Hepatocyte (in vitro differentiated cells): ENCODE measurements around the gene TMEM184B. TPM values are rescaled to one million over a fixed set of nuclear protein-coding genes. Genes with fewer than 3 reads are reported as not detected.

Source experiments
- DNase-seq: peaks from one replicate; pipeline ENCODE4 v3.0.0-alpha.2; 2016; ENCODE audit warnings: low spot score
- H2AFZ ChIP-seq: fragments of 200-600 bp; sonication (generic); 2 replicates; pipeline ENCODE4 v1.6.0; 2016; ENCODE audit warnings: antibody characterized with exemption, mild to moderate bottlenecking
- H3K27ac ChIP-seq: fragments of 200-600 bp; sonication (generic); 2 replicates; pipeline ENCODE4 v1.5.1; 2016; ENCODE audit warnings: mild to moderate bottlenecking
- H3K27me3 ChIP-seq: fragments of 200-600 bp; sonication (generic); 2 replicates; pipeline ENCODE4 v1.6.1; 2016
- H3K36me3 ChIP-seq: fragments of 200-600 bp; sonication (generic); replicated peaks from 2 replicates; pipeline ENCODE4 v1.5.1; 2016; ENCODE audit warnings: low read depth; ENCODE audit not compliant: insufficient read depth
- H3K4me1 ChIP-seq: fragments of 200-600 bp; sonication (generic); 2 replicates; pipeline ENCODE4 v1.5.1; 2016; ENCODE audit warnings: mild to moderate bottlenecking, moderate library complexity; ENCODE audit not compliant: insufficient read depth
- H3K4me2 ChIP-seq: fragments of 200-600 bp; sonication (generic); 2 replicates; pipeline ENCODE4 v1.6.0; 2016
- H3K4me3 ChIP-seq: fragments of 200-600 bp; sonication (generic); 2 replicates; pipeline ENCODE4 v1.5.1; 2016; ENCODE audit warnings: mild to moderate bottlenecking
- H3K79me2 ChIP-seq: fragments of 200-600 bp; sonication (generic); 2 replicates; pipeline ENCODE4 v1.6.0; 2017; ENCODE audit warnings: mild to moderate bottlenecking
- H3K9me2 ChIP-seq: fragments of 200-600 bp; sonication (generic); replicated peaks from 2 replicates; pipeline ENCODE4 v1.6.0; 2017; ENCODE audit warnings: mild to moderate bottlenecking; ENCODE audit not compliant: insufficient read depth
- H3K9me3 ChIP-seq: fragments of 200-600 bp; sonication (generic); 2 replicates; pipeline ENCODE4 v1.5.1; 2016; ENCODE audit warnings: low read depth, mild to moderate bottlenecking
- H4K20me1 ChIP-seq: fragments of 200-600 bp; sonication (generic); 2 replicates; pipeline ENCODE4 v1.6.0; 2016; ENCODE audit warnings: mild to moderate bottlenecking; ENCODE audit not compliant: insufficient read depth, poor library complexity, severe bottlenecking
- CTCF ChIP-seq: fragments of 200-600 bp; sonication (generic); IDR thresholded peaks from 2 replicates; pipeline ENCODE4 v1.5.1; 2016; ENCODE audit warnings: antibody characterized with exemption, mild to moderate bottlenecking; ENCODE audit not compliant: poor library complexity
- EZH2 ChIP-seq: fragments of 200-600 bp; sonication (generic); IDR thresholded peaks from 2 replicates; pipeline ENCODE4 v1.6.1; 2016; ENCODE audit warnings: antibody characterized with exemption, mild to moderate bottlenecking, borderline replicate concordance
- EZH2phosphoT487 ChIP-seq: fragments of 200-600 bp; sonication (generic); IDR thresholded peaks from one replicate; pipeline ENCODE4 v1.6.1; 2018; ENCODE audit warnings: antibody characterized with exemption, mild to moderate bottlenecking, low read depth, moderate library complexity; ENCODE audit not compliant: unreplicated experiment, severe bottlenecking
- WGBS: methylation state at CpG from one replicate; pipeline ENCODE4 v1.1.6; 2016; ENCODE audit warnings: low lambda C conversion rate; ENCODE audit errors: missing lambda C conversion rate; 5-methylcytosine and 5-hydroxymethylcytosine counted together
- polyA plus RNA-seq: library from polyadenylated mRNA; unstranded; fragments of >200 nt; fragmentation: Nextera tagmentation; extraction: Ambion mirVana; gene quantifications from 2 replicates; pipeline ENCODE4 v1.2.1, GENCODE V29; 2016
- total RNA-seq: library from RNA; depleted of rRNA; stranded (reverse); fragments of >200 nt; gene quantifications from 2 replicates; pipeline ENCODE4 v1.2.3, GENCODE V29; 2014

The TMEM184B gene
- total and polyA plus RNA-seq, 2 experiments from 2014 or later = 58.2 to 102 TPM

- WGBS = 78% methylated on average over 13 of the region's 15 CpGs
- Histone ChIP-seq H3K9me2 (no peaks in the 10 kb centered on the region), H3K4me3 (no peak overlapping the region), H2AFZ (no peak overlapping the region), H3K79me2 (peaks cover 3% of the 10 kb centered on the region), H3K9me3 (no peaks in the 10 kb centered on the region), H3K4me2 (no peak overlapping the region), H3K27me3 (no peaks in the 10 kb centered on the region), H3K36me3 (no peaks in the 10 kb centered on the region), H4K20me1 (no peaks in the 10 kb centered on the region), H3K4me1 (peaks cover 6% of the 10 kb centered on the region), H3K27ac (peak overlapping the region; percentile 1)
- TF ChIP-seq EZH2 (no peak), CTCF (peak; percentile 52)
- DNase-seq = peak; percentile 75
Observed at GRCh38 chr22:38230108-38230825, 42.5 kb downstream of the TMEM184B start.

GRCh38 chr22:38228873-38229740, 43.7 kb downstream of the TMEM184B start:
- no peak for TF ChIP-seq EZH2phosphoT487
- no peak for TF ChIP-seq CTCF
- TF ChIP-seq EZH2 = no peak
- no peaks in the 10 kb centered on the region for H3K9me2 ChIP-seq
- H3K4me2 ChIP-seq = no peak overlapping the region
- no peak overlapping the region for H2AFZ ChIP-seq
- H3K27ac ChIP-seq = peak overlapping the region; percentile 86
- H3K9me3 ChIP-seq = no peaks in the 10 kb centered on the region
- no peaks in the 10 kb centered on the region for H3K27me3 ChIP-seq
- H3K36me3 ChIP-seq = no peaks in the 10 kb centered on the region
- peaks cover 6% of the 10 kb centered on the region for H3K4me1 ChIP-seq
- no peak overlapping the region for H3K4me3 ChIP-seq
- no peak for DNase-seq
- WGBS = 89% methylated on average over 14 of the region's 14 CpGs
- peaks cover 3% of the 10 kb centered on the region for H3K79me2 ChIP-seq
- H4K20me1 ChIP-seq = no peaks in the 10 kb centered on the region

- Histone ChIP-seq H3K79me2 (peaks cover 2% of the 10 kb centered on the region), H3K27me3 (no peaks in the 10 kb centered on the region), H3K9me2 (no peaks in the 10 kb centered on the region), H3K36me3 (no peaks in the 10 kb centered on the region), H3K4me2 (no peak overlapping the region), H2AFZ (no peak overlapping the region), H3K4me1 (peaks cover 6% of the 10 kb centered on the region), H3K27ac (peak overlapping the region; percentile 86), H4K20me1 (no peaks in the 10 kb centered on the region), H3K9me3 (no peaks in the 10 kb centered on the region), H3K4me3 (no peak overlapping the region)
- DNase-seq = no peak
- TF ChIP-seq CTCF = no peak
- TF ChIP-seq EZH2 = no peak
- no peak for TF ChIP-seq EZH2phosphoT487
- 70% methylated on average over 3 of the region's 3 CpGs for WGBS
Observed at GRCh38 chr22:38228326-38228872, 44.4 kb downstream of the TMEM184B start.
